ENCODE measurements around the gene RHAG. TPM values are rescaled to one million over a fixed set of nuclear protein-coding genes. Genes with fewer than 3 reads are reported as not detected.

RHAG gene
- total and polyA plus RNA-seq, 2 donors (not counting 1 experiment from before 2014, with no cell fraction given), result not detected

DNA sequence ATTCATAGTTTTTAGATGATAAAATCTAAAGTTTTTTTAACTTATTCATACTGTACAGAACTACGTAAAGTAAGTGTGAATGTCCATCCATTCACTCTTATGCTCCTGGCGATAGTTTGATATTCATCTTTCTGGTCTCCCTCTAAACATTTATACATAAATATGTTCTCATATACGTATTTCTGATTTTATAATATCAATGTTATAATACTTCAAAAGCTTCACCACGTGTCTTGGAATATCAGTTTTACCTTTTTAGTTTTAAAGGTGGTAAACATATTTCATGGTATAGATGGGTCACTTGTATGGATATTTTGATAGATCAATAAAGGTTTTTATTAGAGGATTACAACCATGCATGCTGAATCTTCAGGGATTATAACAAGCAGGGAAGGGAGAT lies 10.3 kb upstream of the RHAG start:
- Histone ChIP-seq H3K4me1 (ENCODE audit: control insufficient read depth in 2 of 2, insufficient read depth in 2 of 2, low read length in 2 of 2) (no peaks in the 10 kb centered on the region), H3K9ac (ENCODE audit: low read length) (no peak overlapping the region), H3K9me3 (ENCODE audit: control extremely low read depth in 1 of 3, control insufficient read depth in 2 of 3, insufficient read depth in 1 of 3, low read length in 2 of 3) (peaks cover 0 to 3% (median 0%) of the 10 kb centered on the region in 3 donors), H3K4me3 (ENCODE audit: control extremely low read depth in 1 of 5, extremely low read depth in 1 of 5, insufficient read depth in 1 of 5, low read depth in 2 of 5, low read length in 4 of 5) (no peak overlapping the region), H4K20me1 (ENCODE audit: control insufficient read depth, insufficient read depth, low read length, poor library complexity, severe bottlenecking) (no peaks in the 10 kb centered on the region), H3K27ac (ENCODE audit: low read length in 2 of 2) (no peak overlapping the region), H3K27me3 (replicated peaks in 1 of 4; ENCODE audit: control extremely low read depth in 1 of 4, control insufficient read depth in 3 of 4, insufficient read depth in 4 of 4, low read length in 3 of 4) (no peaks in the 10 kb centered on the region), H3K4me2 (replicated peaks; ENCODE audit: low read depth, low read length, poor library complexity, severe bottlenecking) (no peak overlapping the region), H3K36me3 (replicated peaks in 1 of 2; ENCODE audit: control extremely low read depth in 1 of 2, control insufficient read depth in 1 of 2, extremely low read depth in 1 of 2, insufficient read depth in 2 of 2, low read length in 1 of 2) (no peaks in the 10 kb centered on the region), H3K79me2 (ENCODE audit: control insufficient read depth, insufficient read depth, low read length) (no peaks in the 10 kb centered on the region), H2AFZ (ENCODE audit: insufficient read depth, low read depth, low read length, poor library complexity, severe bottlenecking) (no peak overlapping the region)
- no peak for TF ChIP-seq EZH2 (IDR thresholded peaks at IDR 0.05; ENCODE audit: borderline replicate concordance, insufficient read depth, low read depth, low read length, poor library complexity, severe bottlenecking)
- TF ChIP-seq, protein P1, sequence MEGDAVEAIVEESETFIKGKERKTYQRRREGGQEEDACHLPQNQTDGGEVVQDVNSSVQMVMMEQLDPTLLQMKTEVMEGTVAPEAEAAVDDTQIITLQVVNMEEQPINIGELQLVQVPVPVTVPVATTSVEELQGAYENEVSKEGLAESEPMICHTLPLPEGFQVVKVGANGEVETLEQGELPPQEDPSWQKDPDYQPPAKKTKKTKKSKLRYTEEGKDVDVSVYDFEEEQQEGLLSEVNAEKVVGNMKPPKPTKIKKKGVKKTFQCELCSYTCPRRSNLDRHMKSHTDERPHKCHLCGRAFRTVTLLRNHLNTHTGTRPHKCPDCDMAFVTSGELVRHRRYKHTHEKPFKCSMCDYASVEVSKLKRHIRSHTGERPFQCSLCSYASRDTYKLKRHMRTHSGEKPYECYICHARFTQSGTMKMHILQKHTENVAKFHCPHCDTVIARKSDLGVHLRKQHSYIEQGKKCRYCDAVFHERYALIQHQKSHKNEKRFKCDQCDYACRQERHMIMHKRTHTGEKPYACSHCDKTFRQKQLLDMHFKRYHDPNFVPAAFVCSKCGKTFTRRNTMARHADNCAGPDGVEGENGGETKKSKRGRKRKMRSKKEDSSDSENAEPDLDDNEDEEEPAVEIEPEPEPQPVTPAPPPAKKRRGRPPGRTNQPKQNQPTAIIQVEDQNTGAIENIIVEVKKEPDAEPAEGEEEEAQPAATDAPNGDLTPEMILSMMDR (IDR thresholded peaks at IDR 0.05), result no peak
- H3K4me3 Mint-ChIP-seq, result no peak overlapping the region
- H3K4me1 Mint-ChIP-seq, result no peaks in the 10 kb centered on the region
- intact Hi-C loops (cut with micrococcal nuclease), result no loop called here
- no peaks in the 10 kb centered on the region for H3K9me3 Mint-ChIP-seq (ENCODE audit: insufficient read depth)
- POLR2A ChIA-PET, result no interaction called here
- no CpG with 5 or more reads among the region's 4 CpGs for WGBS (ENCODE audit: insufficient coverage)
- DNase-seq, result no peak
- ATAC-seq (ENCODE audit: low read depth), result no peak
- CTCF ChIA-PET, result no interaction called here
- no peak overlapping the region for H3K27ac Mint-ChIP-seq
- no peaks in the 10 kb centered on the region for H3K27me3 Mint-ChIP-seq

DNA sequence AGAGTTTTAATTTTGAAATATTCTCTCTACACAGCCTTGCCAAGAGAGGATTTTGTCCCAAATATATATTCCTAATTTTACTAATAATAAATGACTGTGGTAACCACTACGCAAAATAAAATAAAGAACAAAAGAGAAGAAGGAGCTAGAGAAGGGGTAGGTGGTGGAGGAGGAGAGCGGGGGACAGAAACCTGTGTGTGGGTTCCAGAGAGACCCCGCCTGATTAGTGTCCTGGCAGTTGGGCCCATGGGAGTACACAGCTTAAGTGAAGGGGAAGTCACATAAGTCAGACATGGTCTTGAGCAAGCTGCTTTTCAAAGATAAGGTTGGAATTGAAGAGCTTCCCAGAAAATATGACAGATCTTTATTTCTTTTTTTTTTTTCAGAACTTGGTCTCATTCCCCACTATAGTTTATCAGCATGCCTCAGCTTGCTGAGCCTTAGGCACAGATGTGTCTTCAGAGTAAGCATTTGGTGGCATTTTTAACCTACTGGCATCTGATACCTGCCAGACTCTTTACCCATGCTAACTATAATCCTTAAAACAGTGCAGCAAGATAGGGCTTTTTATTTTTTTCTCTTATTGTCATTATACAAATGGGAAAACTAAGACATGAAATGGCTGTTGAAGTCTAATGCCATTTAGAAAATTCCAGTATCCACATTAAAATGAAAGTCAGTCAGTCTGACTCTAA lies 9.6 kb upstream of the RHAG start:
- Histone ChIP-seq H3K27ac (ENCODE audit: low read length in 2 of 2) (no peak overlapping the region), H4K20me1 (ENCODE audit: control insufficient read depth, insufficient read depth, low read length, poor library complexity, severe bottlenecking) (no peaks in the 10 kb centered on the region), H3K36me3 (replicated peaks in 1 of 2; ENCODE audit: control extremely low read depth in 1 of 2, control insufficient read depth in 1 of 2, extremely low read depth in 1 of 2, insufficient read depth in 2 of 2, low read length in 1 of 2) (no peaks in the 10 kb centered on the region), H3K4me3 (ENCODE audit: control extremely low read depth in 1 of 5, extremely low read depth in 1 of 5, insufficient read depth in 1 of 5, low read depth in 2 of 5, low read length in 4 of 5) (no peak overlapping the region), H3K27me3 (replicated peaks in 1 of 4; ENCODE audit: control extremely low read depth in 1 of 4, control insufficient read depth in 3 of 4, insufficient read depth in 4 of 4, low read length in 3 of 4) (no peaks in the 10 kb centered on the region), H3K9ac (ENCODE audit: low read length) (no peak overlapping the region), H3K4me2 (replicated peaks; ENCODE audit: low read depth, low read length, poor library complexity, severe bottlenecking) (no peak overlapping the region), H3K4me1 (ENCODE audit: control insufficient read depth in 2 of 2, insufficient read depth in 2 of 2, low read length in 2 of 2) (no peaks in the 10 kb centered on the region), H2AFZ (ENCODE audit: insufficient read depth, low read depth, low read length, poor library complexity, severe bottlenecking) (no peak overlapping the region), H3K79me2 (ENCODE audit: control insufficient read depth, insufficient read depth, low read length) (no peaks in the 10 kb centered on the region), H3K9me3 (ENCODE audit: control extremely low read depth in 1 of 3, control insufficient read depth in 2 of 3, insufficient read depth in 1 of 3, low read length in 2 of 3) (peaks cover 0 to 3% (median 0%) of the 10 kb centered on the region in 3 donors)
- no peaks in the 10 kb centered on the region for H3K27me3 Mint-ChIP-seq
- DNase-seq, result no peak
- ChIA-PET CTCF (no interaction called here), POLR2A (no interaction called here)
- no peak for ATAC-seq (ENCODE audit: low read depth)
- H3K4me1 Mint-ChIP-seq, result no peaks in the 10 kb centered on the region
- 53% methylated on average over 2 of the region's 3 CpGs for WGBS (ENCODE audit: insufficient coverage)
- TF ChIP-seq EZH2 (IDR thresholded peaks at IDR 0.05; ENCODE audit: borderline replicate concordance, insufficient read depth, low read depth, low read length, poor library complexity, severe bottlenecking), result no peak
- TF ChIP-seq, protein P1 (IDR thresholded peaks at IDR 0.05), result no peak
- H3K9me3 Mint-ChIP-seq (ENCODE audit: insufficient read depth), result no peaks in the 10 kb centered on the region
- H3K27ac Mint-ChIP-seq, result no peak overlapping the region
- no peak overlapping the region for H3K4me3 Mint-ChIP-seq
- intact Hi-C loops (cut with micrococcal nuclease), result no loop called here

Measured in B cell (primary cell).